Endothelial cell of umbilical vein (primary cell): Measurements from ENCODE around the gene SPG11. TPM values are rescaled to one million over a fixed set of nuclear protein-coding genes. Genes with fewer than 3 reads are reported as not detected.
"Not testable (repeated sequence)": the region's sequence is repeated elsewhere in the genome, so short reads cannot be mapped to it uniquely, and the experiment has no call there.

Experiments
- BruUV-seq: library from RNA; stranded (reverse); fragments of 400-500 nt; replicated peaks from 2 replicates; lab custom pipeline; 2021; lab: Mats Ljungman, UMichigan
- CTCF ChIA-PET: fragments of 300-600, 350-600 bp; sonication (Branson Sonifier 250); formaldehyde crosslinking; loops from one replicate; lab custom pipeline; 2021; ENCODE audit warnings: antibody characterized with exemption, inconsistent platforms; lab: Charles Lee
- POLR2A ChIA-PET: fragments of 300-600, 350-600 bp; sonication (Branson Sonifier 250); formaldehyde crosslinking; loops from one replicate; lab custom pipeline; 2021; ENCODE audit warnings: antibody characterized with exemption, inconsistent platforms; lab: Charles Lee
- DNase-seq: peaks from one replicate; pipeline ENCODE4 v3.0.0-alpha.2; 2011; ENCODE audit warnings: low read depth, low spot score
- FAIRE-seq: peaks from 2 replicates; lab custom pipeline; 2011; peaks lifted over from hg19 to GRCh38; lab: Jason Lieb, UNC
- H2AFZ ChIP-seq: 2 replicates; pipeline ENCODE4 v1.6.0; 2012; ENCODE audit warnings: low read depth, low read length, control low read depth, inconsistent platforms
- H3K27ac ChIP-seq: 2 replicates; pipeline ENCODE4 v1.5.1; 2011; ENCODE audit warnings: low read depth, mild to moderate bottlenecking, control low read depth, low read length, moderate library complexity; ENCODE audit not compliant: insufficient read depth
- H3K27me3 ChIP-seq, 2 experiments: 2 replicates each; pipeline versions ENCODE4 v1.6.0 to v1.6.1; 2011; ENCODE audit warnings: low read length in 2 of 2, mixed read lengths in 1 of 2; ENCODE audit not compliant: control insufficient read depth in 2 of 2, insufficient read depth in 2 of 2
- H3K36me3 ChIP-seq, 2 experiments: 2 replicates in 1 of 2; 3 replicates in 1 of 2; pipeline ENCODE4 v1.5.1; 2011; ENCODE audit warnings: low read length in 2 of 2, mild to moderate bottlenecking in 1 of 2, moderate library complexity in 1 of 2; ENCODE audit not compliant: control insufficient read depth in 2 of 2, insufficient read depth in 2 of 2; ENCODE audit errors: extremely low read depth in 1 of 2
- H3K4me1 ChIP-seq: 3 replicates; pipeline ENCODE4 v1.5.1; 2011; ENCODE audit warnings: mild to moderate bottlenecking, low read length; ENCODE audit not compliant: control insufficient read depth, insufficient read depth; ENCODE audit errors: extremely low read depth
- H3K4me2 ChIP-seq: 2 replicates; pipeline ENCODE4 v1.6.1; 2011; ENCODE audit warnings: low read length, control low read depth, mixed read lengths; ENCODE audit not compliant: insufficient read depth
- H3K4me3 ChIP-seq, 3 experiments: fragments of 200-600 bp in 1 of 3; sonication (generic), shearing (Covaris generic) in 1 of 3; replicated peaks in 1 of 3; 2 replicates each; pipeline ENCODE4 v1.5.1; 2011 to 2016; ENCODE audit warnings: control low read depth in 3 of 3, low read length in 3 of 3, mild to moderate bottlenecking in 2 of 3, inconsistent platforms in 1 of 3, low read depth in 1 of 3, moderate library complexity in 1 of 3; ENCODE audit not compliant: insufficient read depth in 1 of 3
- H3K79me2 ChIP-seq: 2 replicates; pipeline ENCODE4 v1.6.0; 2012; ENCODE audit warnings: low read length, inconsistent platforms; ENCODE audit not compliant: control insufficient read depth, insufficient read depth
- H3K9ac ChIP-seq: replicated peaks from 2 replicates; pipeline ENCODE3; 2011; ENCODE audit warnings: low read length, control low read depth; ENCODE audit not compliant: insufficient read depth; ENCODE audit errors: extremely low read depth
- H3K9me1 ChIP-seq: replicated peaks from 3 replicates; pipeline ENCODE4 v1.6.0; 2011; ENCODE audit warnings: mild to moderate bottlenecking, low read length; ENCODE audit not compliant: control insufficient read depth, insufficient read depth; ENCODE audit errors: extremely low read depth
- H3K9me3 ChIP-seq: replicated peaks from 2 replicates; pipeline ENCODE4 v1.5.1; 2012; ENCODE audit warnings: low read length, inconsistent platforms; ENCODE audit not compliant: control insufficient read depth, insufficient read depth
- H4K20me1 ChIP-seq: replicated peaks from 2 replicates; pipeline ENCODE3; 2011; ENCODE audit warnings: mild to moderate bottlenecking, low read length; ENCODE audit not compliant: control insufficient read depth, insufficient read depth; ENCODE audit errors: extremely low read depth
- EZH2 ChIP-seq: IDR thresholded peaks from 2 replicates; pipeline ENCODE4 v1.6.1; 2012; ENCODE audit warnings: borderline replicate concordance, low read depth, mild to moderate bottlenecking, moderate library complexity, low read length, inconsistent platforms; ENCODE audit not compliant: severe bottlenecking
- FOS ChIP-seq: IDR thresholded peaks from 2 replicates; pipeline ENCODE4 v1.6.1; 2011; ENCODE audit warnings: mild to moderate bottlenecking, low read length, moderate library complexity, borderline replicate concordance; ENCODE audit not compliant: insufficient read depth
- GATA2 ChIP-seq: IDR thresholded peaks from 2 replicates; pipeline ENCODE4 v1.7.0; 2011; ENCODE audit warnings: low read depth, mild to moderate bottlenecking, moderate library complexity, mixed read lengths, low read length; ENCODE audit not compliant: insufficient read length, insufficient read depth
- JUN ChIP-seq: IDR thresholded peaks from 2 replicates; pipeline ENCODE4 v1.6.1; 2011; ENCODE audit warnings: borderline replicate concordance, low read depth; ENCODE audit not compliant: insufficient read length, insufficient read depth
- MYC ChIP-seq: IDR thresholded peaks from one replicate; pipeline ENCODE4 v1.6.1; 2011; ENCODE audit warnings: mild to moderate bottlenecking, low read depth, low read length
- POLR2A ChIP-seq: IDR thresholded peaks from 2 replicates; pipeline ENCODE4 v1.6.1; 2012; ENCODE audit warnings: low read depth, mild to moderate bottlenecking, control low read depth, low read length
- POLR2AphosphoS5 ChIP-seq: IDR thresholded peaks from 2 replicates; pipeline ENCODE4 v1.6.1; 2012; ENCODE audit warnings: low read depth, mild to moderate bottlenecking, control low read depth, low read length, moderate library complexity; ENCODE audit not compliant: insufficient read depth
- dilution Hi-C: fragments of 300-500 bp; cut with MboI; formaldehyde crosslinking; loops from one replicate; pipeline ENCODE4 v1.15.0; 2019; ENCODE audit warnings: low sequenced_read_pairs; ENCODE audit not compliant: extremely low pct_ligation_motif_present
- intact Hi-C: fragments of 100-400 bp; cut with micrococcal nuclease; formaldehyde crosslinking; loops from one replicate; pipeline ENCODE4 v1.10.0; 2022
- polyA plus RNA-seq, 4 experiments: library from polyadenylated mRNA; depleted of rRNA in 3 of 4; stranded (reverse) in 3 of 4; unstranded in 1 of 4; fragments of >200 nt; gene quantifications; 2 replicates each; pipeline versions ENCODE4 v1.2.1 to v1.2.3, GENCODE V29; 2011 to 2012; ENCODE audit warnings: missing spikeins in 1 of 4
- total RNA-seq: library from RNA; stranded (reverse); gene quantifications from 2 replicates; pipeline ENCODE4 v1.2.3, GENCODE V29; 2021
- TF ChIP-seq, protein P1 (sequence below), 2 donors: IDR thresholded peaks; 1 replicate in 1 of 2; 2 replicates in 1 of 2; pipeline ENCODE4 v1.5.1; 2011; ENCODE audit warnings: low read length in 2 of 2, mild to moderate bottlenecking in 2 of 2, moderate library complexity in 2 of 2, control low read depth in 1 of 2, inconsistent platforms in 1 of 2, low read depth in 1 of 2; ENCODE audit not compliant: insufficient read depth in 1 of 2; ENCODE audit errors: extremely low read depth in 1 of 2
- TF ChIP-seq, protein P2 (sequence below): IDR thresholded peaks from 2 replicates; pipeline ENCODE4 v1.6.1; 2011; ENCODE audit not compliant: insufficient read depth, insufficient read length

SPG11 gene
- total and polyA plus RNA-seq, 2 donors (not counting 3 experiments of a cell fraction or from before 2014, with no cell fraction given), result 30.7 to 53.5 TPM

GRCh38 chr15:44633603-44634002, 29.9 kb downstream of the SPG11 start:
- DNase-seq (peak; percentile 2), FAIRE-seq (no peak)
- ChIA-PET CTCF (interaction anchor here (0.8 kb wide), 1 partner anchor 104 kb away, joined by 3 read pairs; no protein-coding TSS in a partner anchor), POLR2A (no interaction called here)
- Histone ChIP-seq H3K36me3 (peaks cover 3 to 8% of the 10 kb centered on the region in 2 experiments), H3K9me1 (no peaks in the 10 kb centered on the region), H3K27ac (no peak overlapping the region), H4K20me1 (no peaks in the 10 kb centered on the region), H3K27me3 (no peaks in the 10 kb centered on the region), H3K79me2 (no peaks in the 10 kb centered on the region), H3K9me3 (no peaks in the 10 kb centered on the region), H2AFZ (no peak overlapping the region), H3K9ac (no peak overlapping the region), H3K4me1 (peaks cover 3% of the 10 kb centered on the region), H3K4me2 (no peak overlapping the region), H3K4me3 (no peak overlapping the region)
- TF ChIP-seq EZH2 (no peak), GATA2 (no peak), POLR2A (no peak), FOS (no peak), MYC (no peak), POLR2AphosphoS5 (no peak), JUN (no peak)
- TF ChIP-seq, protein P1, sequence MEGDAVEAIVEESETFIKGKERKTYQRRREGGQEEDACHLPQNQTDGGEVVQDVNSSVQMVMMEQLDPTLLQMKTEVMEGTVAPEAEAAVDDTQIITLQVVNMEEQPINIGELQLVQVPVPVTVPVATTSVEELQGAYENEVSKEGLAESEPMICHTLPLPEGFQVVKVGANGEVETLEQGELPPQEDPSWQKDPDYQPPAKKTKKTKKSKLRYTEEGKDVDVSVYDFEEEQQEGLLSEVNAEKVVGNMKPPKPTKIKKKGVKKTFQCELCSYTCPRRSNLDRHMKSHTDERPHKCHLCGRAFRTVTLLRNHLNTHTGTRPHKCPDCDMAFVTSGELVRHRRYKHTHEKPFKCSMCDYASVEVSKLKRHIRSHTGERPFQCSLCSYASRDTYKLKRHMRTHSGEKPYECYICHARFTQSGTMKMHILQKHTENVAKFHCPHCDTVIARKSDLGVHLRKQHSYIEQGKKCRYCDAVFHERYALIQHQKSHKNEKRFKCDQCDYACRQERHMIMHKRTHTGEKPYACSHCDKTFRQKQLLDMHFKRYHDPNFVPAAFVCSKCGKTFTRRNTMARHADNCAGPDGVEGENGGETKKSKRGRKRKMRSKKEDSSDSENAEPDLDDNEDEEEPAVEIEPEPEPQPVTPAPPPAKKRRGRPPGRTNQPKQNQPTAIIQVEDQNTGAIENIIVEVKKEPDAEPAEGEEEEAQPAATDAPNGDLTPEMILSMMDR (IDR thresholded peaks at IDR 0.05; ENCODE audit: extremely low read depth in 1 of 2, insufficient read depth in 1 of 2, low read depth in 1 of 2, low read length in 2 of 2), result no peak
- TF ChIP-seq, protein P2, sequence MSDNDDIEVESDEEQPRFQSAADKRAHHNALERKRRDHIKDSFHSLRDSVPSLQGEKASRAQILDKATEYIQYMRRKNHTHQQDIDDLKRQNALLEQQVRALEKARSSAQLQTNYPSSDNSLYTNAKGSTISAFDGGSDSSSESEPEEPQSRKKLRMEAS, result no peak
- dilution Hi-C loops (no loop called here), intact Hi-C loops (no loop called here)
- BruUV-seq, result no TSS peak

DNA sequence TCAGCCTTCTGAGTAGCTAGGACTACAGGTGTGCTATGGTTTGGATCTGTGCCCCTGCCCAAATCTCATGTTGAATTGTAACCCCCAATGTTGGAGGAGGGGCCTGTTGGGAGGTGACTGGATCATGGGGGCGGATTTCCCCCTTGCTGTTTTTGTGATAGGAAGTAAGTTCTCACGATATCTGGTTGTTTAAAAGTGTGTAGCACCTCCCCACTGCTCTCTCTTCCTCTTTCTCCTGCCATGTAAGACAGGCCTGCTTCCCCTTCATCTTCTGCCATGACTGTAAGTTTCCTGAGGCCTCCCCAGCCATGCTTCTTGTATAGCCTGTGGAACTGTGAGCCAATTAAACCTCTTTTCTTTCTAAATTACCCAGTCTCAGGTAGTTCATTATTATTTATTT, 38.2 kb downstream of the SPG11 start:
- H3K36me3 ChIP-seq, dilution Hi-C loops, FAIRE-seq, H3K9ac ChIP-seq, H3K27me3 ChIP-seq, CTCF ChIA-PET, H3K9me1 ChIP-seq, H3K27ac ChIP-seq, H3K4me3 ChIP-seq, H3K4me1 ChIP-seq, H2AFZ ChIP-seq, H3K79me2 ChIP-seq, H4K20me1 ChIP-seq, H3K9me3 ChIP-seq, H3K4me2 ChIP-seq, intact Hi-C loops, POLR2A ChIA-PET, BruUV-seq, DNase-seq: not testable (repeated sequence)
